Measurements from ENCODE around the gene IRGC. TPM values are rescaled to one million over a fixed set of nuclear protein-coding genes. Genes with fewer than 3 reads are reported as not detected.
"Not testable (repeated sequence)": the region's sequence is repeated elsewhere in the genome, so short reads cannot be mapped to it uniquely, and the experiment has no call there.

IRGC gene
- total RNA-seq, 2 donors from 2014 or later: 15.7 TPM; not detected in 1

DNA sequence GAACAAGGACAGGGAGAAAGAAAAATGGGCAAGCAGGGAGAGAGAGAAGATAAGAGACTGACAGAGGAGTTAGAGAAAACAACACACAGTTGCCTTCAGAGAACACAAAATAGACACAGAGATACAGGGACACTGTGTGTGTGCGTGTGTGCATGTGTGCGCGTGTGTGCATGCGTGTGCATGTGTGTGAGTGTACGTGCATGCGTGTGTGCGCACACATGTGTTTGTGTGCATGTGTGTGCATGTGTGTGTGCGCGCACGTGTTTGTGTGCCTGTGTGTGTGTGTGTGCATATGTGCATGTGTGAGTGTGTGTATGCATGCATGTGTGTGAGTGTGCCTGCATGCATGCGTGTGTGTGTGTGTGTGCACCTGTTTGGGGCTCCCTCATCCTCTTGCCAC is 40.0 kb upstream of the IRGC start:
- WGBS: 88% methylated on average over 11 of the region's 11 CpGs
- DNase-seq (ENCODE audit: low spot score): no peak
- no peak overlapping the region for H3K27ac ChIP-seq
- intact Hi-C loops (cut with DNase I): no loop called here
- TF ChIP-seq POLR2A (IDR thresholded peaks at IDR 0.05): no peak
- no peak for TF ChIP-seq POLR2AphosphoS5 (IDR thresholded peaks at IDR 0.05)
- TF ChIP-seq, protein P1, sequence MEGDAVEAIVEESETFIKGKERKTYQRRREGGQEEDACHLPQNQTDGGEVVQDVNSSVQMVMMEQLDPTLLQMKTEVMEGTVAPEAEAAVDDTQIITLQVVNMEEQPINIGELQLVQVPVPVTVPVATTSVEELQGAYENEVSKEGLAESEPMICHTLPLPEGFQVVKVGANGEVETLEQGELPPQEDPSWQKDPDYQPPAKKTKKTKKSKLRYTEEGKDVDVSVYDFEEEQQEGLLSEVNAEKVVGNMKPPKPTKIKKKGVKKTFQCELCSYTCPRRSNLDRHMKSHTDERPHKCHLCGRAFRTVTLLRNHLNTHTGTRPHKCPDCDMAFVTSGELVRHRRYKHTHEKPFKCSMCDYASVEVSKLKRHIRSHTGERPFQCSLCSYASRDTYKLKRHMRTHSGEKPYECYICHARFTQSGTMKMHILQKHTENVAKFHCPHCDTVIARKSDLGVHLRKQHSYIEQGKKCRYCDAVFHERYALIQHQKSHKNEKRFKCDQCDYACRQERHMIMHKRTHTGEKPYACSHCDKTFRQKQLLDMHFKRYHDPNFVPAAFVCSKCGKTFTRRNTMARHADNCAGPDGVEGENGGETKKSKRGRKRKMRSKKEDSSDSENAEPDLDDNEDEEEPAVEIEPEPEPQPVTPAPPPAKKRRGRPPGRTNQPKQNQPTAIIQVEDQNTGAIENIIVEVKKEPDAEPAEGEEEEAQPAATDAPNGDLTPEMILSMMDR (IDR thresholded peaks at IDR 0.05): no peak
- H3K4me3 ChIP-seq: no peak overlapping the region
- no peaks in the 10 kb centered on the region for H3K27me3 ChIP-seq (replicated peaks; ENCODE audit: insufficient read depth)
- H3K36me3 ChIP-seq: no peaks in the 10 kb centered on the region
- H3K9me3 ChIP-seq: no peaks in the 10 kb centered on the region
- no peaks in the 10 kb centered on the region for H3K4me1 ChIP-seq (replicated peaks)

DNA sequence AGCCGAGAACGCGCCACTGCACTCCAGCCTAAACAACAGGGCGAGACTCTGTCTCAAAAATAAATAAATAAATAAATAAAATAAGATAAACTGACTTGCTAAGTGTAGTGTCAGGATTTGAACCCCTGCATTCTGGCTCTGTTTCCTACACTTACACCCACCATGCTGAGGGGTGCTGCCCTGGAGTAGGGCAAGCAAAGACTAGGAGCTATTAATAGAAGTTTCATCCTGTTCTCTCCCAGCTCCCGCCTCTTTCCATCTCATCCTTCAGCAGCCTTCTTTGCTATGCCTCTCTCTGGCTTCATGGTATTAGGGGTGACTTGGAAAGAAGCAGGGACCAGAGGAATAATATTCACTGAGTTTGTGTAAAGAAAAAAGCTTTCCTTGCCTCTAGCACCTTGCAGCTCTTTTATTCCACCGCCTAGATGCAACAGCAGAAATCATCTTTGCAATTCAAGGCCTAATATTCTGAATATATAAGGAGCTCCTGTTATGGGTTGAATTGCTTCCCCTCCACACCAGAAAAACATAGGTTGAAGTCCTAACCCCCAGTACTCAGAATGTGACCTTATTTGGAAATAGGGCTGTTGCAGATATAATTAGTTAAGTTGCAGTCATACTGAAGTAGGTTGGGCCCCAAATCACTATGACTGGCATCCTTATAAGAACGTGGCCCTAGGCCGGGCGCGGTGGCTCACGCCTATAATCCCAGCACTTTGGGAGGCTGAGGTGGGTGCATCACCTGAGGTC is 37.2 kb upstream of the IRGC start:
- no peak for DNase-seq (ENCODE audit: low spot score)
- WGBS: 93% methylated on average over 11 of the region's 11 CpGs
- intact Hi-C loops (cut with DNase I): no loop called here
- no peak overlapping the region for H3K4me3 ChIP-seq
- H3K9me3 ChIP-seq: no peaks in the 10 kb centered on the region
- no peak overlapping the region for H3K27ac ChIP-seq
- no peaks in the 10 kb centered on the region for H3K4me1 ChIP-seq (replicated peaks)
- TF ChIP-seq, protein P1 (IDR thresholded peaks at IDR 0.05): no peak
- no peak for TF ChIP-seq POLR2AphosphoS5 (IDR thresholded peaks at IDR 0.05)
- no peak for TF ChIP-seq POLR2A (IDR thresholded peaks at IDR 0.05)
- no peaks in the 10 kb centered on the region for H3K27me3 ChIP-seq (replicated peaks; ENCODE audit: insufficient read depth)
- no peaks in the 10 kb centered on the region for H3K36me3 ChIP-seq

- 77% methylated on average over 5 of the region's 5 CpGs for WGBS
- no peak for DNase-seq (ENCODE audit: low spot score)
- Histone ChIP-seq H3K27ac (no peak overlapping the region), H3K36me3 (no peaks in the 10 kb centered on the region), H3K4me1 (replicated peaks) (no peaks in the 10 kb centered on the region), H3K27me3 (replicated peaks; ENCODE audit: insufficient read depth) (no peaks in the 10 kb centered on the region), H3K4me3 (no peak overlapping the region), H3K9me3 (no peaks in the 10 kb centered on the region)
- TF ChIP-seq, protein P1 (IDR thresholded peaks at IDR 0.05): no peak
- no peak for TF ChIP-seq POLR2A (IDR thresholded peaks at IDR 0.05)
- no peak for TF ChIP-seq POLR2AphosphoS5 (IDR thresholded peaks at IDR 0.05)
- intact Hi-C loops (cut with DNase I): no loop called here
These were observed 34.1 kb upstream of the IRGC start for GRCh38 chr19:43681821-43682220.

- intact Hi-C loops (cut with DNase I); H3K27me3 ChIP-seq (replicated peaks; ENCODE audit: insufficient read depth); DNase-seq (ENCODE audit: low spot score); H3K36me3 ChIP-seq; H3K9me3 ChIP-seq; H3K27ac ChIP-seq; H3K4me1 ChIP-seq (replicated peaks); H3K4me3 ChIP-seq: not testable (repeated sequence)
- whole genome bisulfite sequencing: 96% methylated on average over 5 of the region's 5 CpGs
These were observed 33.6 kb upstream of the IRGC start for GRCh38 chr19:43682269-43682668.

GRCh38 chr19:43682824-43683661 is 32.8 kb upstream of the IRGC start:
- no peak overlapping the region for H3K27ac ChIP-seq
- no peak for TF ChIP-seq POLR2A (IDR thresholded peaks at IDR 0.05)
- TF ChIP-seq, protein P1 (IDR thresholded peaks at IDR 0.05): no peak
- TF ChIP-seq POLR2AphosphoS5 (IDR thresholded peaks at IDR 0.05): no peak
- H3K4me3 ChIP-seq: no peak overlapping the region
- no peak for DNase-seq (ENCODE audit: low spot score)
- no peaks in the 10 kb centered on the region for H3K4me1 ChIP-seq (replicated peaks)
- H3K36me3 ChIP-seq: no peaks in the 10 kb centered on the region
- no peaks in the 10 kb centered on the region for H3K9me3 ChIP-seq
- H3K27me3 ChIP-seq (replicated peaks; ENCODE audit: insufficient read depth): no peaks in the 10 kb centered on the region
- intact Hi-C loops (cut with DNase I): no loop called here
- 46% methylated on average over 11 of the region's 11 CpGs for WGBS
